Nephron (organoid): ENCODE data around the gene TSPAN11.

ENCODE experiments used
- H3K27ac Mint-ChIP-seq, 3 experiments: 2 replicates each; pipeline ENCODE4 v1.8.0; 2020; ENCODE audit warnings: mixed read lengths in 3 of 3, mild to moderate bottlenecking in 2 of 3, moderate library complexity in 1 of 3
- H3K27me3 Mint-ChIP-seq: 2 replicates; pipeline ENCODE4 v1.8.0; 2021; ENCODE audit warnings: low read depth, mild to moderate bottlenecking, moderate library complexity, mixed read lengths
- H3K36me3 Mint-ChIP-seq: 2 replicates; pipeline ENCODE4 v1.8.0; 2020; ENCODE audit warnings: low read depth, mixed read lengths
- H3K4me1 Mint-ChIP-seq: 2 replicates; pipeline ENCODE4 v1.8.0; 2020; ENCODE audit warnings: mixed read lengths
- H3K4me3 Mint-ChIP-seq, 3 experiments: 2 replicates each; pipeline ENCODE4 v1.8.0; 2020; ENCODE audit warnings: mild to moderate bottlenecking in 3 of 3, mixed read lengths in 3 of 3, moderate library complexity in 2 of 3
- H3K9me3 Mint-ChIP-seq: 2 replicates; pipeline ENCODE4 v1.8.0; 2020; ENCODE audit warnings: mixed read lengths
- TF ChIP-seq, protein P1 (sequence below), 3 experiments: fragments of 200-600 bp; sonication (generic); IDR thresholded peaks; one replicate each; pipeline ENCODE4 v1.5.0; 2021; ENCODE audit warnings: antibody characterized with exemption in 3 of 3; ENCODE audit not compliant: unreplicated experiment in 3 of 3

Gene TSPAN11

DNA sequence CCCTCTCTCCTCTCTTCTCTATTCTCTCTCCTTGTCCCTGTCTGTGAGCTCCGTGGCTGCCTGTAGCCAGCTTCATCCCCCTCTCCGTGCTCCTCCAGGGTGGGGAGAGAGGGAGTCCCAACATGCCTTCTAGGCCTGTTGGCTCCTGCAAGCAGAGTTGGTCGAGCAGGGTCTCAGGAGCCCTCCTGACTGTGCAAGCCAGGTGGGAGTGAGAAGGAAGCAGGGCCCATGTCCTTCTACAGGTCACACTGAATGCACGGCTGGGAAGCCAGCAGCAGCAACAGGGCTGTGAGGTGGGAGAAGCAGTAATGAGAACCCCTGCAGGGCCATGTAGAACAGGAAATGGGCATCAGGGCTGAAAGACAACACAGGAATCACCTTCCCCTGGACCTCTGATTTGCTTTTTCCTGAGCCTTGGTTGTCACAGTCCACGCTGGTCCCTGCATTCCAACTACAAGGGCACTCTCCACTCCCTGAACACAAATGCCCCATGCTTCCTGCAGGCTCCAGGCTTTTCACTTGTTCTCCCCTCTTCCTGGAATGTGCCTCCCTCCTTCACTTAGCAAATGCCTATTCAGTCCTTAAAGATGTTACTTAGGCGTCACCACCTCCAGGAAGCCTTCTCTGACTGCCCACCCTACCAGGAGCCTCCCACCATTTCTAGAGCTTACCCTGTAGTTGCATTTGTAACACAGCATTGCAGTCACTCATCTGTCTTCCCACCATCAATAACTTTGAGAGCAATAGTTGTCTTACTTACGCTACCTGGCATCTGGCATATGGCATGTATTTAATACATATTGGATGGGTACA, 51.2 kb downstream of the TSPAN11 start:
- Mint-ChIP-seq H3K4me1 (peaks cover 26% of the 10 kb centered on the region), H3K4me3 (no peak overlapping the region), H3K36me3 (no peaks in the 10 kb centered on the region), H3K27me3 (peaks cover 9% of the 10 kb centered on the region), H3K9me3 (no peaks in the 10 kb centered on the region), H3K27ac (no peak overlapping the region)
- TF ChIP-seq, protein P1, sequence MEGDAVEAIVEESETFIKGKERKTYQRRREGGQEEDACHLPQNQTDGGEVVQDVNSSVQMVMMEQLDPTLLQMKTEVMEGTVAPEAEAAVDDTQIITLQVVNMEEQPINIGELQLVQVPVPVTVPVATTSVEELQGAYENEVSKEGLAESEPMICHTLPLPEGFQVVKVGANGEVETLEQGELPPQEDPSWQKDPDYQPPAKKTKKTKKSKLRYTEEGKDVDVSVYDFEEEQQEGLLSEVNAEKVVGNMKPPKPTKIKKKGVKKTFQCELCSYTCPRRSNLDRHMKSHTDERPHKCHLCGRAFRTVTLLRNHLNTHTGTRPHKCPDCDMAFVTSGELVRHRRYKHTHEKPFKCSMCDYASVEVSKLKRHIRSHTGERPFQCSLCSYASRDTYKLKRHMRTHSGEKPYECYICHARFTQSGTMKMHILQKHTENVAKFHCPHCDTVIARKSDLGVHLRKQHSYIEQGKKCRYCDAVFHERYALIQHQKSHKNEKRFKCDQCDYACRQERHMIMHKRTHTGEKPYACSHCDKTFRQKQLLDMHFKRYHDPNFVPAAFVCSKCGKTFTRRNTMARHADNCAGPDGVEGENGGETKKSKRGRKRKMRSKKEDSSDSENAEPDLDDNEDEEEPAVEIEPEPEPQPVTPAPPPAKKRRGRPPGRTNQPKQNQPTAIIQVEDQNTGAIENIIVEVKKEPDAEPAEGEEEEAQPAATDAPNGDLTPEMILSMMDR (IDR thresholded peaks at IDR 0.05; ENCODE audit: unreplicated experiment in 3 of 3) = no peak

DNA sequence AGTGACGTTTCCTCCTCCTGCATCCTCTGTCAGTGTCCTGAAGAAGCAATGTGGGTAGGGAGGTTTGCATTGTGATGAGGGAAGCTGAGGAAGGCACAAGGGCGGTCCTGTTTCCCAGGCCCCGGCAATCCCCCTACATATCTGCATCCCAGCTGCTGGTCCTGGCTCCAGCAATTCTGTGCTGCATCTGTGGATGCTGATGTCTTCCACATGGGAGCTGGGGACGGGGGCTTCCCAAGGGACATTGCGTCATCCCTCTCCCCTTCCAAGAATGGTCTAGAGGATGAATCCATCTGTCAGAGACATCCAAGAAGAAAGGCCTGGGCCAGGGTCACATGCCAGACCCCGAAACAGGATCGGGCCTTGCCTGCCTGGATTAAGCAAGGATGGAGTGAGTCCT, 52.1 kb downstream of the TSPAN11 start:
- Mint-ChIP-seq H3K27ac (no peak overlapping the region), H3K4me1 (peaks cover 23% of the 10 kb centered on the region), H3K9me3 (no peaks in the 10 kb centered on the region), H3K4me3 (no peak overlapping the region), H3K27me3 (peaks cover 6% of the 10 kb centered on the region), H3K36me3 (no peaks in the 10 kb centered on the region)
- TF ChIP-seq, protein P1 (IDR thresholded peaks at IDR 0.05; ENCODE audit: unreplicated experiment in 3 of 3) = no peak

DNA sequence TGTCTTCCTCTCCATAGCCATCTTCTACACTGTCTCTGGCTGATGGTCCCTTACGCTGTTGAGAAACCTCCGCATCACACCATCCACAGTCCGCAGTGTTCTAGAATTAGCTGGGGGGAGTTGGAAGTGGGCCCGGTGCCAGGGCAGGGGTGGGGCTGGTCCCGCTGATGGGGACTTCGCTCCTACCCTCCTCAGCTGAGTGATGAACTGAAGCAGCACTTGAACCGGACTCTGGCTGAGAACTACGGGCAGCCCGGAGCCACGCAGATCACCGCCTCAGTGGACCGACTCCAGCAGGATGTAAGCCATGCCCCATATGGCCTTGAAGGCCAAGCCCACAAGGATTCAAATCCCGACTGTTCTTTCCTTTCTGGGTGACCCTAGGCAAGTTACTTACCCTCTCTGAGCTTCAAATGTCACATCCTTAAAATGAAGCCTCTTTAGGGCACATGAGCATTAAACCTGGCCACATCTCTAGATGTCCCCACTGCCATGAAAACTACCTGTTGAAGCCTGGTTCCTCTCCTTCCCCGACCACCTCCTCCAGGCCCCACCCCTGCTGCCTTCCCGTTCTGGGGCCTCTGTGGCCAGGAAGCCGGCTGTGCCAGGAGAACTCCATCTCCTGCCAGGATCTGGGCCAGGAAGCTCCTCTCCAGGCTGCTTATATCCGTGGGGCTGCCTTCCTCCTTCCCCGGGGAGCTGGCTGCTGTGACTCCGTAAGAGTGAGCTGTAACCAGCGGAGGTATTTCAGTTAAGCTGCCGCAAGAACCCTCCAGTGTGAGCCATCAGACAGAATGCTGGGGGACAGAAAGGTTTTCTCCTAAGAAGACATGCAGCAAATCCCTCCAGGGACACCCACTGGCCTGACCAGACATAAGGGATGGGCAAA, 53.1 kb downstream of the TSPAN11 start:
- Mint-ChIP-seq H3K9me3 (no peaks in the 10 kb centered on the region), H3K4me3 (no peak overlapping the region), H3K27me3 (peaks cover under 1% of the 10 kb centered on the region), H3K4me1 (peaks cover 18% of the 10 kb centered on the region), H3K36me3 (no peaks in the 10 kb centered on the region), H3K27ac (no peak overlapping the region)
- TF ChIP-seq, protein P1 (IDR thresholded peaks at IDR 0.05; ENCODE audit: unreplicated experiment in 3 of 3) = no peak

DNA sequence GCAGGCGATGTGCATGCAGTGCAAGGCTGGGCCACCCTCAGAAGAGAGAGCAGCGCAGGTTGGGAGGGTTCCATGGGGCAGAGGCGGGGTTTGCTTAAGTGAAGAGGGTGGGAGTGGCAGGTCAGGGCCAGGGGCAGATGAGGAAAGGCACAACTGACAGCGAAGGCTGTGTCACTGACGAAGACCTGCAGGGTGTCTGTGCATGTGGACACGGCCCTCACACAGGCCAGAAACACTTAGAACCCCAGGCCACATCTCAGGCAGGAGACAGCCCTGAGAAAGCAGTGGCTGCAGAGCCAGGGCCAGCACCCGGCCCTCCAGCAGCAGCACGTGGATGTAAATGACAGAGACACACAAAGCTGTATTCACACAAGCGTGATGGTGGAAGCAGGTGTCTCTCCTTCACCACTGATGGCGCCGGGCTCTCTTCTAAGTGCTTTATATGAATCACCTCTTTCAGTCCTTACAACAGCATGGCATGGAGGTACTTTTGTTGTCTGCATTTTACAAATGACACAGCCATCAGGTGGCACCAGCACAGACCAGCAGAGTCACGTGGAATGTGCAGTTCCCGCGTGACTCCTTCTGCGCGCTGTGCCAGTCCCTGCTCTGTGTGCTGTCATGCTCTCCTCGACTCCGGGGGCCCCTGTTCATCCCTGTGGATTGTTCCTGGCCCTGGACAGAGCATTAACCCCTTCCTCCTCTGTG, 54.6 kb downstream of the TSPAN11 start:
- TF ChIP-seq, protein P1 (IDR thresholded peaks at IDR 0.05; ENCODE audit: unreplicated experiment in 3 of 3) = no peak
- no peak overlapping the region for H3K4me3 Mint-ChIP-seq

DNA sequence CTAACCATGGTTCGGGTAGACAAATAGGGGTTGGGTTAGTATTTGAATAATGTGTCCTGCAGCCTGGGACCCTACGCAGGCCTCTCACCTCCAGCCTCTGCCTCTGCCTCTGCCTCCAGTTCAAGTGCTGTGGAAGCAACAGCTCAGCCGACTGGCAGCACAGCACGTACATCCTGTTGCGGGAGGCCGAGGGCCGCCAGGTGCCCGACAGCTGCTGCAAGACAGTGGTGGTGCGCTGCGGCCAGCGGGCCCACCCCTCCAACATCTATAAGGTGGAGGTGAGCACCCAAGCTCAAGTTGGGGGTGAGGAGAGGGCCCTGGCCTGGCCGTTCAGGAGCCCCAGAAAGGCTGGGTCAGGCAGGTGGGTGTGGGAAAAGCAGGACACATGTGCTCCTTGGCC, 55.9 kb downstream of the TSPAN11 start:
- no peak overlapping the region for H3K27ac Mint-ChIP-seq
- H3K9me3 Mint-ChIP-seq = no peaks in the 10 kb centered on the region

More for the DNA sequence above, 54.6 kb downstream of the TSPAN11 start:
- peaks cover 18% of the 10 kb centered on the region for H3K4me1 Mint-ChIP-seq
- no peaks in the 10 kb centered on the region for H3K27me3 Mint-ChIP-seq
- H3K27ac Mint-ChIP-seq = no peak overlapping the region
- no peaks in the 10 kb centered on the region for H3K9me3 Mint-ChIP-seq
- H3K36me3 Mint-ChIP-seq = no peaks in the 10 kb centered on the region

More for the DNA sequence above, 55.9 kb downstream of the TSPAN11 start:
- Mint-ChIP-seq H3K4me1 (peaks cover 18% of the 10 kb centered on the region), H3K36me3 (no peaks in the 10 kb centered on the region), H3K4me3 (no peak overlapping the region), H3K27me3 (peaks cover 3% of the 10 kb centered on the region)
- TF ChIP-seq, protein P1 (IDR thresholded peaks at IDR 0.05; ENCODE audit: unreplicated experiment in 3 of 3) = no peak
